Fibroblast of mammary gland (primary cell): ENCODE measurements around the gene TINCR.

Source experiments
- DNase-seq: peaks from one replicate; pipeline ENCODE4 v3.0.0-alpha.2; 2010; ENCODE audit warnings: low read depth
- H3K4me3 ChIP-seq: 2 replicates; pipeline ENCODE4 v1.5.1; 2011; ENCODE audit warnings: low read depth, mild to moderate bottlenecking, low read length, moderate library complexity; ENCODE audit not compliant: control insufficient read depth
- TF ChIP-seq, protein P1 (sequence below): conservative IDR thresholded peaks from 2 replicates; pipeline ENCODE4 v1.5.1; 2011; ENCODE audit warnings: low read depth, low read length, inconsistent platforms; ENCODE audit not compliant: control insufficient read depth, insufficient read depth

The TINCR gene

DNA sequence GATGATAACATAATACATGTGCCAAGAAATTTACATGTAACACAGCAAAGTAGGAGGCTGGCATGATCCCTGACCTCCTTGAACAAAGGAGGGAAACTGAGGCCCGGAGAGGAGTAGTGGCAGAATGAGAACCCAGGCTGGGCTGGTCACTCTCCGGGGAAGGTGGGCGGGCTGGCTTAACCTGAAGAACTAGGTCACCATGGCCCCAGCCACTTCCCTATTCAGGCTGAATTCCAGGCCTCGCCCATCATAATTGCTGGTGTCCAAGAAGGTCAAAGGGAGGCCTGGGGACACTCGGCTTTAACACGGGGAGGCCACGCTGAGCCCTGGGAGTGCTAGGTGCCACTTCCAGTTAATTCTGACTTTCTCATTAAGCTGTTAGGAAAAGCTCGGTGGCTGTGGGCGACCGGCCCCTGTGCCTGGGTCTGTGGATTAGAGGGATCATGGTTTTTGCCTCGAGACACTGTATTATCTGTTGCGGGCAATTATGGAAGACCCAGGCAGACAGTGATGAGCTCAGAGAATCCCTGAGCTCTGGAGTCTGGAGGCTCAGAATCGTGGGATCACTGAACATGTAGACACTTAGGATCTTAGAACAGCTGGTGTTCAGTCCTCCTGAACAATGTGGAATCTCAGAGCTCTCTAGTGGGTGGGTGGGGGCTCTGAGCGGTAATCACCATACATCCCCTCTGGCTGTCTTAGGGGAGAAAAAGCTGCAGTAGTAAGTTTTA, 5.0 kb upstream of the TINCR start:
- no peak overlapping the region for H3K4me3 ChIP-seq
- TF ChIP-seq, protein P1, sequence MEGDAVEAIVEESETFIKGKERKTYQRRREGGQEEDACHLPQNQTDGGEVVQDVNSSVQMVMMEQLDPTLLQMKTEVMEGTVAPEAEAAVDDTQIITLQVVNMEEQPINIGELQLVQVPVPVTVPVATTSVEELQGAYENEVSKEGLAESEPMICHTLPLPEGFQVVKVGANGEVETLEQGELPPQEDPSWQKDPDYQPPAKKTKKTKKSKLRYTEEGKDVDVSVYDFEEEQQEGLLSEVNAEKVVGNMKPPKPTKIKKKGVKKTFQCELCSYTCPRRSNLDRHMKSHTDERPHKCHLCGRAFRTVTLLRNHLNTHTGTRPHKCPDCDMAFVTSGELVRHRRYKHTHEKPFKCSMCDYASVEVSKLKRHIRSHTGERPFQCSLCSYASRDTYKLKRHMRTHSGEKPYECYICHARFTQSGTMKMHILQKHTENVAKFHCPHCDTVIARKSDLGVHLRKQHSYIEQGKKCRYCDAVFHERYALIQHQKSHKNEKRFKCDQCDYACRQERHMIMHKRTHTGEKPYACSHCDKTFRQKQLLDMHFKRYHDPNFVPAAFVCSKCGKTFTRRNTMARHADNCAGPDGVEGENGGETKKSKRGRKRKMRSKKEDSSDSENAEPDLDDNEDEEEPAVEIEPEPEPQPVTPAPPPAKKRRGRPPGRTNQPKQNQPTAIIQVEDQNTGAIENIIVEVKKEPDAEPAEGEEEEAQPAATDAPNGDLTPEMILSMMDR = no peak
- no peak for DNase-seq

DNA sequence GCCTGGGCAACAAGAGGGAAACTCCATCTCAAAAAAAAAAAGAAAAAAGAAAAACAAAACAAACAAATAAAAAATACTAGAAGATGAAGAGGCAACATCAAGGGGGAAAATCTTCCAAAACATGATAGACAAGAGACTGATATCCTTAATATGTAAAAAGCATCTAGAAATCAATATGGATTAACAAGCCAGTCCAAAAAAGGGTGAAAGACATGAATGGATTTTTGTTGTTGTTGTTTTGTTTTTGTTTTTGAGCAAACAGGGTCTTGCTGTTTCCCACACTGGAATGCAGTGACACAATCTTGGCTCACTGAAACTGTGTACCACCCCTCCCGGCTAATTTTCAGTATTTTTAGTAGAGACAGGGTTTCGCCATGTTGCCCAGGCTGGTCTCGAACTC, 4.0 kb upstream of the TINCR start:
- DNase-seq = no peak
- H3K4me3 ChIP-seq = no peak overlapping the region
- TF ChIP-seq, protein P1 = no peak

DNA sequence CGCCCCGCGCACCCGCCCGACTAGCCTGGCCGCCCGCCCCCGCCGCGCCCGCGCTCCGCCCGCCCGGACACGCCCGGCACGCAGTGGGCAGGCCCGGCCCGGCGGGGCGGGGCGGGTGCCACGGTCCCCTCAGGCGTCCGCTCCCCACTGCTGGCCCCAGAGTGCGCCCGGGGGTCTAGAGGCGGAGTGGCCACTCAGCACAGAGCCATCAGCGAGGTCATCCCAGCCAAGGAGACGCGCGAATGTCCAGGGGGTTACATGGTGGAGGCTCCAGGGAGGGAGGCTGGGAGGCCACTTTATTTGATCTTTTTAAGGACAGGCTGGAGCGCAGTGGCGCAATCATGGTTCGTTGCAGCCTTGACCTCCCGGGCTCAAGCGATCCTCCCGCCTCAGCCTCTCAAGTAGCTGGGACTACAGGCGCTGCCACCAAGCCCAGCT, 236 bp upstream of the TINCR start:
- no peak overlapping the region for H3K4me3 ChIP-seq
- no peak for DNase-seq
- TF ChIP-seq, protein P1 = no peak

DNA sequence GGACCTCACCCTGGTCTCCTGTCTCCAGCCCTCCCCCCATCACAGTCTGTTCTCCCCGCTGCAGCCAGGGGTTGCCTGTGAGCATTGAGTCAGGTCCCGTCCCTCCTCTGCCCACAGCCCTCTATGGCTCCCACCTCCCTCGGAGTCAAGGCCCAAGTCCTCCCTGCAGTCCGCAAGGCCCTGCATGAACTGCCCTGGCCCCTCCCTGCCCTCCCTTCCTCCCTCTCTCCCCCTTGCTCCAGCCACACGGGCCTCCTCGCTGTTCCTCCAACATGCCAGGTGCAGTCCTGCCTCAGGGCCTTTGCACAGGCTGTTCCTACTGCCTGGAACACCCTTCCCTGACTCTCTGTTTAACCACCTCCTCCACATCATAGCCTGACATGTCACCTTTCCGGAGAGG, 2.8 kb downstream of the TINCR start:
- H3K4me3 ChIP-seq = no peak overlapping the region
- DNase-seq = no peak
- TF ChIP-seq, protein P1 = no peak

DNA sequence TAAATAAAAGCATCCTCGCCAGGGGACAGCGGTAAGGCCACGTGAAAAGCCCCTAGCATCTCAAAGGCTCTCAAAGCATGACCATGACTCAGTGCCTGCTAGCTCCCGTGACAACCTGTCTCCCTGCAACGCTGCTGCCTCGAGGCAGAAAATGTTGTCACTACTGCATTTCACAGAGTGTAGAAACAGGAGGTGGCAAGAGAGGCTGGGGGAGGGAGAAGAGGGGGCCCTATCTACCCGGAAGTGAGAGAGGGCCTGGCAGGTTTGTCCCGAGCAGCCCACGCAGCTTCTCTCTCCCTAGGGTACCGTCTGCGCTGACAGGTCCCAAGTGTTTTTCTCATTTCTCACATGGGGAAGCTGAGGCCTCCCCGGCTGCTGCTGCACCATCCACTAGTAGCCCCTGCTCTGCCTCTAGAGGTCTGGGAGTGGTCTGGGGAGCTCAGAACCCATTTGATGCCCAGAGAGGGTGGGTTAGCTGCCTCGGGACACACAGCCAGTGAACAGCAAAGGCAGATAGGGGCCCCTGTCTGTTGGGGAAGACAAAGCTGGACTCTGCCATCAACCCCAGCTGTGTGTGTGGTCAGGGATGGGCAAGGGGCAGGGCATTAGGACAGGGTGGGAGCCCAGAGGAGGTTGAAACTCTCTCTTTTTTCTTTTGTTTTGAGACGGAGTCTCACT, 3.7 kb downstream of the TINCR start:
- TF ChIP-seq, protein P1 = no peak
- DNase-seq = no peak
- no peak overlapping the region for H3K4me3 ChIP-seq

DNA sequence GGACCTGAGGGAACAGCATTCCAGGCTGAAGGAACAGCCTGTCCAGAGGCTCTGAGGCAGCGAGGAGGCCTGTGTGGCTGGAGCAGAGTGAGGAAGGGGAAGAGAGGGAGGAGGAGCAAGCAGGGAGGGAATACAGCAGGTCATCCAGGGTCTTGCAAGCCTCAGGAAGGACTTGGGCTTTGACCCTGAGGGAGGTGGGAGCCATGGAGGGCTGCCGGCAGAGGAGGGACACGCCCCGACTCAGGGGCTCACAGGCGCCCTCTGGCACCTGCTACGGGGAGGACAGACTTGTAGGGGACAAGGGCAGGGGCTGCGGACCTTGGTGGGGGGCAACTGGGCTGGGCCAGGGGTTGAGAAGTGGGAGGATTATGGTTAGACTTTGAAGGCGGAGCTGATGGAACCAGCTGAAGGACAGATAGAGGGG, 4.7 kb downstream of the TINCR start:
- H3K4me3 ChIP-seq = no peak overlapping the region
- DNase-seq = no peak
- TF ChIP-seq, protein P1 = no peak
